GM21528 (cell line): ENCODE results near the gene HDAC9.

Experiments used
- ATAC-seq: cut with Tn5 transposase; IDR thresholded peaks from one replicate; pipeline ENCODE4 v1.9.1; 2021; ENCODE audit warnings: mild to moderate bottlenecking, moderate library complexity; ENCODE audit not compliant: unreplicated experiment, low FRiP score

The HDAC9 gene

DNA sequence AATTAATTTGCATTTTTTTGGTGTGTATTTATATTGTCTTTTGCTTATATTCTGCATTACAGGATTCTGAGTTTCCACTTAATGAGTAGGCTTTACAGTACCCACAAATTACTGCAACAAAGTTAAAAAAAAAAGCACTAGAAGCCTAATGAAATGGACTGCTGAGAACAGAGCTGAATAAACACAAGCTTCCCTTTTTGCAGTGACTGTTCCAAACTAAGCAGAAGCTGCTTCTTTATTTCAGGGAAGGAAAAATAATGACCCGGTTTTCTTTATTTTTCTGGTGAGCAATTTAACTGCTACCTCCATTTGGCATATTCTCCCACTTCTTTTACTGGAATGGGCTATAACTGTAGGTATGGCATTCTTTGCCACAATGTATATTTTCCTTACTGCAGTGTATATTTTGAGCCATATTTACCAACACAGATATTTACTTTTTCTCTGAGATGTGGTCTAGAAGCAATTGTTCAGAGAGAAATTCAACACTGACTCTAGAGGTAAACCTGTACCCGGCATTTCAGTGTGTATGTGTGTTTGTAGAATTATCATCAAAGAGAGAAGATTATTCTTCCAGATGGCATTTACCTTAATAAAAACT lies 56.9 kb downstream of the HDAC9 start:
- ATAC-seq, result no peak

DNA sequence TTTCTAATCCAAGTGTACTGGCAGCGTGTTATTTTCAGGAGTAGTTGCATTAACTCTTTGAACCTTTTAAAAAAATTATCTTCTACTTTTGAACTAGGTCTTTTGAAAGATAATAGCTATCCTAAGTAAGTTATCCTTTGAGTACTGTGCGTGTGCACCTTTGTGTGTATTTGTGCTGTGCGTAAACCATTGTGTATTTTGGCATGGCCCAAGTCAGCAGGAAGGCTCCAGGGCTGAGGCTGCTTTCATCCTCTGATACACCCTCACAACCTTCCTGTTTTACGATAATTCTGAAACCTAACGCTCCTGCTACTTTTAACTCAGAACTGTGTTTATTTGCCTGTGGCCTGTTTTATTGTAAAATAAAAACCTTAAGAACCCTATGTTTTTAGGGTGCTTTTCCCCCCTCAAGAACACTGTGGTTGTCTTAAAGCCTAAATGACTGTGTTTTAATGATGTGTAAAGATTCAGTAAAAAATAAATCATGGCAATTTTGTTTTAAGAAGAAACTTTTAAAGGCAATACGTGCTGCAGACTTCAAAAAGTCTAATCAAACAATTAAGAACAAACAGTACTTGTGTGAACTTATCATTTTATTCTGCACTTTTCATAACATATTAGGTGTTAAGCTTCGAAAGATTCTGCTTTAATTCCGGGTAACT lies 57.5 kb downstream of the HDAC9 start:
- no peak for ATAC-seq

DNA sequence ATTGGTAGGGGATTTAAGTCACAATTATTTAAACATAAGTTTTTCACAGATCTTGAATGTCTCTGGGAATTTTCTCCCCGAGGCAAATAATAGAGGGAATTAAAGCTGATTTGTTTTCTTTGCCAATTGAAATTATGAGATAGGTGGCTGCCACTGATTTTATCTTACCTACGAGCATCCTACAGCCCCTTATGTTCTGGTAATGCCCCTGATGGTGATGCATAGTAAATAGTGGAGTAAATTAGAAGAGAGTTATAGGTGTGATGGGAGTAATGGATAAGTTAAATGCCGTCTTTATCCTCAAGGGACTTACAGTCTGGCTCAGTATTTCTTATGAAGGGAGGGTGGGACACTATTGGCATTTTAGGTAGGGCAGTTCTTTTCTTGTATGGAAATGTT lies 58.1 kb downstream of the HDAC9 start:
- no peak for ATAC-seq

DNA sequence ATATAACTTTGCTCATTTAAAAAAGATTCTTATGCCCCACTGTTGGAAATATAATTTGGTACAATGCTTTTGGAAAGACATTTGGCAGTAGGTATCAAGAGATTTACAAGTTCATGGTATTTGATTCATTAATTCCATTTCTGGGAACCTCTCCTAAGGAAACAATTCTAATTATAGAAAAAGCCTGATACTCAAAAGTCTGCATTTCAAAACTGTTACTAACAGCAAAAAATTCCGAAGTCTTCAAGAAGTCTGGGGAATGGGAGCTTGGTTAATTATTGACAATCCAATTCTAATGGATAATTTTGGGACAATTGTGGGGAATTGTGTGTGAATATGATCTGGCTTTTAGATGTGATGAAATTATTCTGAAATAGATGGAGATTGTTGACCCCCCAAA lies 59.6 kb downstream of the HDAC9 start:
- ATAC-seq, result no peak

DNA sequence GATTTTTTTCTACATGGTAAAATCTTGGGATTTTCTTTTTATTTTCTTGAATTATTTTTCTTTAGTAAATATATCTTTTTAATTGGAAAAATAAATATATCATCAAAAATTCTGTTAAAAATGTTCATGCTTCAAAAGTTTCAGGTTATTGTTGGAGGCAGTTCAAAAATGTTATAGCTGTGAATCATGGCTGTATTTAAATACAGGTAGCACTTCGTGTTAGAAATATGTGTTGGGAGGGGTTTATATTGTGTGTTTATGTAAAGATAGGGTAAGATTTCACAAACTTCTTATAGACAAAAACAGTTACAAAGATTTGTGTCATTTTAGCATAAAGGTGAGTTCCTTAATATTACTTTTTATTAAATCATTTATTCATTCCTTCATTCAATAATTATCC lies 60.4 kb downstream of the HDAC9 start:
- ATAC-seq, result no peak

DNA sequence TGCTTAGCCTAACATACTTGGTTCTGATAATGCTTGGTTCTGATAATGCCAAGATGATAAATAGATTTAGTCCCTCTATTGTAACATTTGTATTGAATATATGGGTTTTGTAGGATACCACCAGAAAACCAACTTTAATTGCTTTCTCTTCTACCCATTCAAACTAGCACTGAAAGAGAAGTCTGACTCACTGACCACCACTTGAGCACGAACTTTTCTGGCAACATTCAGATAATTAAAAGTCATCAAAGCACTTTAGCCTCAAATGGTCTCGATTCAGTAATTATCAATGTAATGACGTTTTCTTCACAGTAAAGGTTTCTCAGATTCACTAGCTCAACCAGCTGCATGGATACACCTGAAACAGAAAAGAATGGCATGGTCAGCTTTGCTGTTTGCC lies 63.0 kb downstream of the HDAC9 start:
- no peak for ATAC-seq

DNA sequence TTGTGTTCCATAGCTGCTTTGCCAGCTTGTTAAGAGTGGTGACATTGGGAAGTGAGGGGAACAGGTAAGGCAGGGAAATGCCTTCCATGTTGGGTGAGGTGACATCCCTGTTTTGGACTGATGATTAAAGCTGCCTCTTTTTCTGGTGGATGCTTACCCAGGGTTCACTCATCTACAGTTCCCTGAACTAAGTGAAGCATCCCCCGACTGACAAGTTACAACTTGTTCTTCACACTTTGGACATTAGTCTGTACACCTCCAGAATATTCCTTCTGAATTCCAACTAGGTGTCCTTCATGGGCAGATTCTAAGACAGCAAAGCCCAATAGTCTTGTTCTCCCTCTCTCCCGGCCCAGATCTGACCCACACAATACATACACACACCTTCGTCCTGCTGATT lies 63.4 kb downstream of the HDAC9 start:
- no peak for ATAC-seq

DNA sequence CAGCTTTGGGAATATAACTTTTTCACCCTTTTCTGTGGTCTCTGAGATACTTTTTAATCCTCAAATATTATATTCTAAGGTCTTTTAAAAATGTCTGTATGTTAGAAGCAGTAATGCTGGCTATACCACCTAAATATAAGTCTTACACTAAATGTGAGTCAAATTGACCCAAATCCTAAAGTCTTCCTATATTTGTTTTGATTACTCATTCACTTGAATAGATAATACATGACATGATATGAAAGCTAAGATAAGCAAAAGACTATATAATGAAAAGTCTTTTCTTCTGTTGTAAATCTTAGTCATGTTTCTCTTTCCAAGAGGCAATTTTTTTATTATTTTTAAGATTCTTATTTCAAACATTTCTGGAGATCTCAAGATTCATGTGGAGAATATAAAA lies 64.2 kb downstream of the HDAC9 start:
- no peak for ATAC-seq

DNA sequence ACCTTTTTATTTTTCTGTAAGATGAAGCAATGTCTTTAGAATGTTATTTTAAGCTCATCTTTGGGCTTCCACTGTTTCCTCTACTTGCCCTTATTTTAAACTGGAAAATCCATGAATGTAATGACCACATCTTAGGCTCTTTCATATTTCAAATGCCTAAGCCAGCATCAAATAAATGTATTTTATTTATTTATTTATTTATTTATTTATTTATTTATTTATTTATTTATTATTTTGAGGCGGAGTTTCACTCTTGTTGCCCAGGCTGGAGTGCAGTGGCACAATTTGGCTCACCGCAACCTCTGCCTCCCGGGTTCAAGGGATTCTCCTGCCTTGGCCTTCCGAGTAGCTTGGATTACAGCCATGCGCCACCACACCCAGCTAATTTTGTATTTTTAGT lies 69.2 kb downstream of the HDAC9 start:
- no peak for ATAC-seq

DNA sequence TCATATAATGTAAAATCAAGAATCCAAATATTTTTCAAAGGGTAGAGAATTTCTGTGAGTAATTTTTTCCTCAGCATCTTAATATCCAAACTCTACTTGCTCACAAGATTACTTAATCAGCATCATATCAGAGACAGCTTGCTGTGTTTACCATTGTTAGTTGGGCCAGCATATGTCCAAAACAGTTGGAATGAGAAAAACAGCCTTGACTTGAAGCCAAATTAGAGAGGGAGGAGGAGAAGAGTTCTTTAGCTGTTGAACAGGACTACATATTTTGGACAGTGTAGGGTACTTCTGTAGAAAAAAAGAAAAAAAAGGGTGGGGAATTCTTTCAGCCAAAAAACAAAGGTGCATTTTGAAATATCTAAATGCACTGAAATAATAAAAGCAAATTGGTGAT lies 69.8 kb downstream of the HDAC9 start:
- no peak for ATAC-seq

DNA sequence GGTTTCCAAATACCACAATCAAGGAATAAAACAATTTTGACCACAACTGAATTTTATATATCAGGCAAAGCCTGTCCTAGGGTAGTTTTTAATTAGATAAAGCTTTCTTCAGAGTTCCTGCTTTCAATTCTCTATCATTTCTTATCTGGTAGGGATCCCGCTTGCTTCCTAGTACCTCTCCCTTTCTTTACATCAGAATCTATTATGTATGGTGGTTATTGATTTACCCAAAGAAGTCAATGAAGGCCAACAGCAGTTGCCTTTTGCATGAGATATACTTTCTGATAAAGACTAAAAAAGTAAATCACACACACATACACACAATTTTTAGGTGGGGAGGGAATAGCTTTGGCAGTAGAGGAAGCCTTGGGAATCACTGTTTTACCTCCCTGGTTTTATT lies 70.7 kb downstream of the HDAC9 start:
- ATAC-seq, result no peak

DNA sequence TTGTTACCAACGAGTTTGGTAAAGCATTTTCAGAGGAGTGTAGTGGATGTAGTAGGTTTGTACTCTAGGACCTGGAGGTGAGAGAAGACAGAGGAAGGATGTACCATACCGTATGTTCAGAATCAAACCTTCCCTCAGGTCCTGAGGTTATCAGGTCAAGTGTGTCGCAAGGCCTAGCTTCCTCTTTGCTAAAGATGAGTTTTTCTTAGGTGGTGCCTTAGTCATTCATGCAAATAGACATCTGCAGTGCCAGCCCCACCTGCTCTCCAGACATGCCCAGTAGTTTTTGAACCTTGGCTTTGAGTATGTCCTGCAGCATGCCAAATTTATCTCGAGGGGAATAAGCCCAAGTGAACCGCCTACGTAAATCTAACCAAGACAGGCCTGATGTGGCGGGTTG lies 71.3 kb downstream of the HDAC9 start:
- peak; percentile 89 for ATAC-seq

DNA sequence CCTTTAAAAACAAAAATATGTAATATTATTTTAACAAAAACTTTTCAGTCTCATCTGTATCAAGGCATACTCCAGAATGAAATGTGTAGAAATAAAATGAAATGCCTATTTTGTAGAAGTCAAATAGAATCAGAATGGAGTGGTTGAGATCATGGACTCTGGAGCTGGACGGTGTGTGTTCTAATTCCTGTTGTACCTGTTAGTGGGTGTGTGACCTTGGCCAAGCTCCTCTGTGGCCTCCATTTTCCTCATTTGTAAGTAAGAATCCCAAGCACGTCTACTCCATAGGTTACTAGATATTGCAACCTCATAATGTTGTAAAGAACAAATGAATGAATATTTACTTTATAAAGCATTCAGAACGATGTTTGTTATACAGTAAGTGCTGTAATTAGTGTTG lies 74.9 kb downstream of the HDAC9 start:
- ATAC-seq, result no peak

DNA sequence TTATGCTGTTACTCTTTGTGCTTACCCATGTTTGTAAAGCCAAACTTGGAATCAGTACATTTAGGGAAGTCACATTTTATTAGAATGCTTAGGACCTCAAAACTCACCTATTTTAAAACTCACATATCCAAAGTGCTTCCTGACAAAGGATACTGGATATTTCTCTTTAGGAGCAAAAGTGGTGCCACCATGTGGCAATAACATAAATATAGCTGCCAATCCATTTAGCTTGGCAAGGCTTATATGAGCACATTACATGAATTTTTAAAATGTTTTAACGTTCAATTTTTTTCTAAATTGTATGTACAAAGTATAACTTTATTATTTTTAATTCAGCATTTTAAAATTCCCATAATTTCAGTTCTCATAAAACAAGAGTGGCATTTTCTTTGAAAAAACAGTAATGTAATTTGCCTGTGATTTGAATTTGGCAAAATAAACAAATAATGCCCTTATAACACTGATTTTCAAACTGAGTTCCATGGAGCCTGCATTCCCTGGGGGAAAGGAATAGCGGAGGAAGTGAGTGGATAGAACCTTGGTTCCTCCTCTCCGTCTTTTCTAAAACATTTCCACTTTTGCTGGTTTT lies 75.4 kb downstream of the HDAC9 start:
- ATAC-seq, result no peak

DNA sequence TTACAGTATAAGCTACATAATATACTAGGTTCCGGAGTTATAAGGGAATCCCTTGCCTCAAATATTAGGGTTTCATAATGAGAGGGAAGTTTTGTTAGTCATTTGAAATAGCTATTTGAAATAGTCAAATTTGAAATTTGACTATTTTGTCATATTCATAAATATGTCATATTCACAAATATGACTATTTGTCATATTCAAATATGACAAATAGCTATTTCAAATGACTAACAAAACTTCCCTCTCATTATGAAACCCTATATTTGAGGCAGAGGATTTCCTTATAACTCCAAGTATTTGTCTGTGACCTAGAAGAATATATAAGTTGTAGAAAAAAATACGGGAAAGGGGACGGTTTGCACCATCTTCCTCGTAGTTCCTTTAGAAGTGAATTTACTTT lies 76.6 kb downstream of the HDAC9 start:
- no peak for ATAC-seq

DNA sequence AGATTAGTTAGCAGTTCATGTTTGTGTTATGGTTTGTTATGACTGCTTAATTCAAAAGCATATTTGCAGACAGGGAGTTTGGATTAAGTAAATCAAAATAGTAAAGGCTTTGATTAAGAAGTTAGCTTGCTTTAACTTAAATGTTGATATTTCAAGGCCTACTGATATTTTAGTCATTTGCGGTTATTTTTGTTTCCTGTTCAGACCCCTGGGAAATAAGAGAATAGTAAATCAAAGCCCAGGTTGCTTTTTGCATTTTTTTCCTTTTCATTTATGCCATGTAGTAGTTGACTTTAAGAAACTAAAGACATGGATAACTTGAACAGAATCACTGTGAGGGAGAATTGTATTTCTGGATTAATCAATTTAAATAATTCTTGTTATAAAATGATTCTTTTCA lies 77.3 kb downstream of the HDAC9 start:
- no peak for ATAC-seq

DNA sequence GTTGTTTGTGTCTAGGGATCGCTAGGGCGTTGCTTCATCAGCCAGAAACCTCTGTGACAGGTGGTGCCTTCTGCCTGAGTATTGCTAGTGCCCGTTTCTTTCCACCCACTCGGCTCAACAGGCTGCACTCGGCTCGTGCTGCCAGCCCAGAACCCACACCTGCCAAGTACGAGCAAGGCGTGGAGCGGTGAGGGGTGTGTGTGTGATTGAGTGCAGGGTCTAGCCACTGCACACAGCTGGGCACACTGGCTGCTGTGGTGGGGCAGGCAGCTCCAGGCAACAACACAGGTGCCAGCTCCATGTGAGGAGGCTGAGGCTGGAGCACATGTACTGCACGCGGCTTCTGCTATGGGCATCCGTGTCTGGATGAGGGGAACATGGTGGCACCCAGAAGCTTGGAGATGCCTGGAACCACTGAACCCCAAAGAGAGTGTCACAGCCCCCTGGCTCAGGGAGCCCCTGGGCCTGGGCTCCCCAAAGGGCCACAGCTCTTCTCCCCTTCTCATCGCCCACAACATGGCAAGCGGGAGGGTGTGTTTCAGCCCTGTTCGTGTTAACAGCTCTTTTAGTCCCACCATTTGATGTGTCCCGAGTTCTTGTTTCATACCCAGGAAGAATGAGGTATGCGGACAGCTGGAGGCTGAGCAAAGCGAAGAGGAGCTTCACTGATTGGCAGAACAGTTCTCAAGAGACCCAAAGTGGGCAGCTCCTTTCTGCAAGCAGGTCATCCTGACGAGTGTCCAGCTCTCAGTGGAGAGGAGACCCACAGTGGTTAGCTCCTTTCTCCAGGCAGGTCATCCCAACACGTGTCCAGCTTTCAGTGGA lies 78.1 kb downstream of the HDAC9 start:
- ATAC-seq, result no peak

DNA sequence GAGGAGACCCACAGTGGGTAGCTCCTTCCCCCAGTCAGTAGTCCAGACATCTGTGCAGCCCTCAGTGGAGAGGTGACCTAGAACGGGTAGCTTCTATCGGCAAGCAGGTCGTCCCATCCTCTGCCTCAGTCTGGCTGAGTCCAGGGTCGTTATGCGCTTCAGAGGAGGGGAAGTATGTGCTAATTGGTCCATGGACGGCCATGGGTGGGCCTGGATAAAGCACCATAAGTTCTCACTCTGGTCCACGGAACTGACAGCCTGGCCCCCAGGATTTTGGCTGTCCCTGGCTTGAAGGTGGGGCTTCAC lies 78.6 kb downstream of the HDAC9 start:
- ATAC-seq, result no peak

DNA sequence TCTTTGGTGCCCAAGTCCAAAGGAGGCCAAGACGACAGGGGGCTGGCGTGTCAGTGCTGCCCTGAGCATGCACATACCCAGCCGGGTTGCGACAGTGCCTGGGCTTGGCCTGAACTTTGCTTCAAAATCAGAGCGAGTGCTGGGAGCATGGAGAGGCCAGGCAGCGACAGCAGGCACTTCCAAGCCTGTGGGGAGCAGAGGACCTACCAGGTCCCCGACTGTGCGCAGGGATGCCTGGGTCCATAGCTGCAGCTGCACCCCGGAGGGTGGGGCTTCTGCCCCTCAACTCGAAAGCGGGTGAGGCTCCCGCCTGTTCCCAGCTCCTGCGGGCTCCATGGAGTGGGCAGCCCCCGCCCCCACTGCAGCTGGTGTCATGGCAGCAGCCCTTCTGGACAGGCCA lies 79.1 kb downstream of the HDAC9 start:
- ATAC-seq, result no peak

DNA sequence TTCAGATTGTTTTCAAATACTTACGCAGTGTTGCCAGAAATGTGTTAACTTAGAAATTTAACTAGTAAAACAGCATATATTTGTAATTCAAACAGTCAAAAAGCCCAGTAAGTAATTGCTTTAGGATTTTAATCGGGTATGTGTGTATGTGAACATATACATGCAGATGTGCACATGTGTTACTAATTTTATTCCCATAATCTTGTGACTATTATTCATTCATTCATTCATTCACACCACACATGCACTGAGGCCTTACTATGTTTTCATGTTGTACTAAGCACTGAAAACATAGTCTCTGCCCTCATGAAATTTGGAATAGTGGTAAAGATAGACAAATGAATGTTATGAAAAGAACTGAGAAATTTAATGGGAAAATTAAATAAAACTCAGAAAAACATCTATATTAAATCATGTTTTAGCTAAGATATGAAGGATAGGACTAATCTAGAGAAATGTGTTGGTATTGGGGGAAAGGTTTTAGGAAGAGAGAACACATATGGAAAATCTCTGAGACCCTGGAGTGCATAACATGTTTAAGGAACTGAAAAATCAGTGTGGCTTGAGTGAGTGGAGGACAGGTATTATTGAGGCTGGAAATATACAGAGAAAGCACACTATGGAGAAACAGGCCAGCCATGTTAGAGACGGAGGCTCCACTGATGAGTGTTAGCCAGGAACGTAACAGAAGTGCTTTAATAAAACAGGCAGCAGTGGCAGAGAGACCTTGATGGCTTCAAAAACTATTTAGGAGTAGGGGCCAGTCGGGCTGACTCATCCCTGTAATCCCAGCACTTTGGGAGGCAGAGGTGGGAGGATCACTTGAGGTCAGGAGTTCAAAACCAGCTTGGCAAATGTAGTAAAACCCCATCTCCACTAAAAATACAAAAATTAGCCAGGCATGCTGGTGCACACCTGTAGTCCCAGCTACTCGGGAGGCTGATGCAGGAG lies 80.3 kb downstream of the HDAC9 start:
- ATAC-seq, result no peak
